GM21528 (cell line): ENCODE results near the gene URB1.
"Not testable (repeated sequence)": the region's sequence is repeated elsewhere in the genome, so short reads cannot be mapped to it uniquely, and the experiment has no call there.

Source experiments
- ATAC-seq: cut with Tn5 transposase; IDR thresholded peaks from one replicate; pipeline ENCODE4 v1.9.1; 2021; ENCODE audit warnings: mild to moderate bottlenecking, moderate library complexity; ENCODE audit not compliant: unreplicated experiment, low FRiP score

Gene URB1

DNA sequence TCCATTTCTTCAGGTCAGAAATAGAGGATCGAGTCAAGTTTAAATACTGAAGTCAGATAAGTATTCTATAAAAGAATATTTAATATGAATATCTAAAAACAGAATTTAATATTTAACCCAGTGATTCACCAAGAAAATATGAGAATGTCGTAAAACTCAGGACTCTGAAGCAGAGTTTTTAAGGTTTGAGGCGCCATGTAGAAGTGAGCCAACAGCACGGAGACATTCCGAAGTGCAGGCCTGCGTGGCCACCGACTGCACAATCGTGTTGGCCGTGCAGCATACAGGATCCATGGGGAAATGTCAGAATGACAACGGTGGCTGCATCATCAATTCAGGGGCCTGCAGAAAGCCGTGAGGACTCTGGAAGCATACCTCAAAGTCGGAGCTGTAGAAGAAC is 70.7 kb downstream of the URB1 start:
- ATAC-seq: no peak

DNA sequence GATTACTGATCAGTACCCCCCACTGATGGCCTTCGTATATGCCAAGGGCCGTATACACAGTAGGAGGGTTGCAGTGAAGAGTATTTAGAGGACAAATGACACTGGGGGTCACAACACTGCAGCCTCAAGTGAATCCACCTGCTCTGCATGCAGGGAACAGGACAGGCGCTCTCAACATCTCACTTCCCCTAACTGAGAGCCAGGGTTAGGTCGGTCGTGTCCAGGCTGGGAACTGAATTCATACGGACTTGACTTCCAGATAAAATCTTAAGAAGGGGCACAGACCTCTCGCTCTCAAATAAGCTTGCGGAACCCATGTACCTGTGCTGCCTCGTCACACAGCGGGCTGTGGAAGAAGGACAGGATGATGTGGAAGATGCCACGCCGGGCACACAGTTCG is 71.3 kb downstream of the URB1 start:
- no peak for ATAC-seq

DNA sequence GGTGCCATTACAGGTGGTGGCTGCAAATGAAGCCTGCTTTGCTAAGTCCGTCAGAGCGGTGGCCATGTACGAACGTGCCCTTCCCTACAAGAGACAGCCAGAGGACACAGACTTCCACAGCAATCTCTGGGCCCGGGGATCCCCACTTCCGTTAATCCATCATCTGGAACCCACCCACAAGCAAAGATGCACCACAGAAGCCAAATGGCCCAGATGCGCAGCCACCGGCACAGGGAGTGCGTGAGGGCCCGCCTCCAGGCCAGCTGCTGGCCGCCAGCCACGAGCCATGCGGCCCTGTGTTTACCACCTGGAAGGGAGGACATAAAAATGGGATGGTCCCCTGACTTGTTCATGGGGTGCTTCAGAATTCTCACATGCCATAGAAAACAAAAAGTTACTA is 72.1 kb downstream of the URB1 start:
- ATAC-seq: no peak

DNA sequence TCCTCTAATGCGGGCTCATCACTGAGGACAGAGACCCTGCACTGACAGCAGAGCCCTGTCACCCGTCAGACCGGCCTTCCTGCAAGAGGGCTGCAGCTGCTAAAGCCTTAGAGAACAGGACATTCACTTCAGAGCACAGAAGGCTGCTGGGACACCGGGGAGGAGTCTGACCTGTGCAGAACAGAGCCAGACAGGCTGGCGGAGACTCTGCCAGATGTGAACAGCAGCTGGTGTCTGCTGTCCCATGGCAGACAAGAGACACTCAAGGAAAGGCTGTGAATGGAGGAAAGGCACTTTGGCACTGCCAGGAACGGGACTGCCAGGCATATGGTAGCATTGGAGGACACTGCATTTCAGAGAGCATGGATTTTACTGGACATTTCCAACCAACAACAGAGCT is 72.8 kb downstream of the URB1 start:
- no peak for ATAC-seq

DNA sequence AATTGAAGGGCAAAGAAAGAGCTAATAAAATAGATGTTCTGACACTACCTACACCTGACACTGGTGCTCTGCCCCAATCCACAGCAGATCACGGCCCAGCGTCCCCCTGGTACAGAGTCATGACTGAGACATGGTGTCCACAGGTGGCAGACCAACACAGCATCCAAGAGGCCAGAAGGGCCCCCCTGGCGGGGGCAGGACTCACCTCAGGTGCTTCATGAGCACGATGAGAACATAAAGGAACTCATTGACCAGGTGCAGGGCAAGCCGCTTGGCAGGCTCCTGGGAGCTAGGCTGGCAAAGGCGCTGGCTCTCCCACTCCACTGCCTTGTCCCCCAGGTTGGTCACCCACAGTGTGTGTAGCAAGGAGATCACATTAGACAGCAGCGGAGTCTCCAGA is 73.8 kb downstream of the URB1 start:
- ATAC-seq: no peak

DNA sequence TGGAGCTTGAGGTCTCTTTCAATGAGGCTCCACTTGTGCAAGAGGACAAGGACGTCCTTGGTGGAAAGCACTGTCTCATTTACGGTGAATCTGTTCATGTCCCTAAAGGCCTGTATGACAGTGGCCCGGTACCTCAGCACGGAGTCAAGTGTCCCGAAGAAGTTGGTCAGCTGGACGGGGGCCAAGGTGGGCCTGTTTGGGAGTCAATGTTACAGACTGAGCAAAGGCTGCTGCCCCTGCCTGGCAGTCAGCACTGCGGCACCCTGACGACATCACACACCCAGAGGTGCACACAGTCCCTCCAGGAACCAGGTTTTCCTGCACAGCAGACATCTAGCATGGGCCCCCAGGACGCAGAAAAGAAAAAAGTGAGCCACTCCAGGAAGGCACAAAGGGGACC is 75.1 kb downstream of the URB1 start:
- ATAC-seq: no peak

DNA sequence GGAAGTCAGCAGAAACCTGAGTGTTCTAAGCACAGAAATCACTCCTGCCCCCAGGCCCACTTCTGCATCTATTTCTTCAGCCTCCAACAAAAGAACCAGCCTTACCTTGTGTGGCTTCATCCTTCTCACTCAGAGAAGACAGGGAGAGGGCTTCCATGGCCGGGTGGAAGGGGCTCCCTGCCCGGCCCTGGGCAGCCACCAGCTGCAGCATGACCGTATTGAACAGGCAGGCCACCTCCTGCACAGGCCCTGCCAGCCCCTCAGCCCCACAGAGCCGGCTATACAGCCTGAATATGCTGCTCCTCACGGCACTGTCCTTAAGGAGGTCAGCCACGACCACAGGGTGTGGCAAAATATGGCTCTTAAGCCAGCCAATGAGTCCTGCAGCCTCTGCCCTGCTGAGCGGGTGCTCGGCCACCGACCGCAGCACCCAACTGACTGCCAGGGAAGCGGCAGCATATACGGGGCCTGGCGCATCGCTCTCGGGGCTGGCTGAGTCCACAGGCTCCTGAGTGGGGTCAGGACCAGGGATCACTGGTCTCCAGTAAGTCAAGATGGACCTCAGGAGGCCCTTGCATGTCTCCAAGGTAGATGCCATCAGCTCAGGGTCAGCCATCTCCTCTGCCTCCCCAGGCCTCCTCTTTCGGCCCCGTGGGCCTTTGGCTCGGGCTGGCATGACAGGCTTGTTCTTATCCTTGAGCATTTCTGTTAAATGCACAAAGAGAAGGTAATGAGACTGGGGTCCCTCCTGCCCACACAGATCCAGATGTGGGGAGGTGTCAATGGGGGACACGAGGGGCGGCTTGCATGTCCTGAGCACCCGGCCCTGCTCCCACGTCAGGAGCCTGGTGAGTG is 76.2 kb downstream of the URB1 start:
- ATAC-seq: no peak

DNA sequence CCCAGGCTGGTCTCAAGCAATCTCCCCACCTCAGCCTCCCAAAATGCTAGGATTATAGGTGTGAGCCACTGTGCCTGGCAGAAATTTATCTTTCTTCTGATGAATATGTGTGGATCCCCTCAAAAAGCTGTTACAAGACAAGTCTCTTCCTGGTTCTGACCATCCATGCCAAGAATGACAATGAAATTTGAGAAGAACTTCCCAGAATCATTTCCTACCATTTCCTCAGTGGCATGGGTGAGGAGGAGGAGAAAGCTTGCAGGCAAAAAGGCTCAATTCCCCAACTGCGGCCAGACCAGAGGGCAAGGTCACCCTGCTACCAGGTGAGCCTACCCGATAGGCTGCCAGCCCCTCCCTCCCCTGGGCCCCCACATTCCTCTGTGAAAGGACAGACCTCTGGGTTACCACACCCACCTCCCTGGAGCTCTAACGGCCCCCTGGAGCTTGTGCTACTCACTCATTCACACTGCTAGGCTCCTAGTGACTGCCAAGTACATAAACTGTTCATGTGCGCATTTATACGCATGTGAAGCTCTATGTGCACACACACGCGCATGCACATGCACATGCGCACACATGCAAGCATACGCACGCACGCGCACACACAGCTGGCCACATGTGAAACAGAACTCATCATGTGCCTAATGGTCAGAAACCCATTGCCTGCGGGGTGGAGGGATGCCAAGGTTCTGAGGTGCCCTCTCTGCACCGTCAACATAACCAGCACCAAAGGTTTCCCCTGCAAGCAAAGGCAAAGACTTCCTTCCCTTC is 77.1 kb downstream of the URB1 start:
- ATAC-seq: no peak

DNA sequence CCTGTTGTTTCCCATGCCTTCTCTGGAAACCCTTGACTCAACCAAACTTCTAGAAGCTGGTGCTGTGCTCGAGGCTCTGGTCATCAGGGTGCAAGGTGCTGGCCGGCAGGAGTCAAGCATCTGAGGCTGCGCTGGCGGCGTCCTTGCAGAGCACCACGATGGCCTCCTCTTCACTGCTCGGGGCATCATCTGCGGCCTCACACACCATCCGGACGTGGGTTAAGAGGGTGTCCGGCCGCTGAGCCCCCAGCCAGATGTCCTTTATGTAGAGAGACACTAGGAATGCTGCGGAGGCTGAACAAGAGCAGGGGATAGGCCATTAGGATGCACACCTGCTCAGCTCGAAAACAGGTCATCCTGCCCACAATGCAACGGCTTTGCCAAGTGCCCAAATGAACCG is 78.0 kb downstream of the URB1 start:
- no peak for ATAC-seq

DNA sequence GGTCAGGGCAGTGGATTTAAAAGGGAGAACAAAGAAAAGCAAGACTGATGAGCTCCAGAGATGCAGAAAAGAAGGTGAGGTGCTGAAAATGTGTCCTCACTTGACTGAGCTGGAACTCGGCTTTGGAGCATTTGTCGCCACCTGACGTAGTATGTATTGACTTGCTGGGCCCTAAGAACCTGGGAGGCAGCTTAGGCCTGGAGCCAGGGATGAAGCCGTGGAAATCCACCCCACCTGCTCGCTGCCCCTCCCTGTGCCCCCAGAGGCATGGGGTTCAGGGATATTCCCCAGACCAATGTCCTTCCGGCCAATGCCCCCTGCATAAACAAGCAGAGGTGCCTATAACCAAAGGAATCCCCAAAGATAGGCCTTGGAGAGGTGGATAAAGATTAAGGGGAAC is 79.8 kb downstream of the URB1 start:
- ATAC-seq: no peak

DNA sequence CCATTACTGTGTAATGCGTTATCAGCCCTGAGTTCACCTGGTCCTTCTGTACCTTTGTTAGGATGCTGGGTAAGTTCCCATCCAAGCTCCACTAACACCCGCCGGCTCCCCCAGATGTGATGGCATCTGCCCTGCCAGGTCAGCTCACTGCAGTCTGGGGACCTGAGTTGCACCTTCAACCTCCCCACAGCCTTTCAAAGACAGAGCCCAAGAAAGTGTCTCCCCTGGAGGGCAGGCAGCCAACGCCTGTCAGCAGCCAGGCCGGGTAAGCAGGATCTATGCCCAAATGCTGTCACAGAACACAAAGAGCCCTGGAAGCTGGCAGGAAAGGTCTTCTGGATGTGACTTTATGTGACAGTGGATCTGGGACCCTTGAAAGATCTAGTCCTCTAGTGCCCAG is 80.5 kb downstream of the URB1 start:
- ATAC-seq: no peak

DNA sequence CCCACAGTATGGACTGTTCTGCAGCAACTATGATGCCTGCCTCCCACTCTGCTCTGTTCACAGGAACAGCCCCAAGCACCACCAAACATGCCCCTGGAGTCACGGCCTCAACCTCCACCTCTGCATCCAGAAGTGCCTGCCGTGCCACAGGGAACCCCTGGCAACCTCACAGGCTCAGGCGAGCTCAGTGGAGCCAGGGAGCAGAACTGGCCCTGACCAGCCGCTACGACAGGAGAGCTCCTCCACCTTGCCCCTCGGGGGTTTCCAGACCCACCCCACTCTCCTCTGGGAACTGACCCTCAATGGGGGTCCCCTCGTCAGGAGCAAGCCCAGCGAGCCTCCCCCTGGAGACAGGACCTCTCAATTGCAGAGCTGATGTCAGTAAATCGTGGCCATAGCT is 81.2 kb downstream of the URB1 start:
- ATAC-seq: no peak

DNA sequence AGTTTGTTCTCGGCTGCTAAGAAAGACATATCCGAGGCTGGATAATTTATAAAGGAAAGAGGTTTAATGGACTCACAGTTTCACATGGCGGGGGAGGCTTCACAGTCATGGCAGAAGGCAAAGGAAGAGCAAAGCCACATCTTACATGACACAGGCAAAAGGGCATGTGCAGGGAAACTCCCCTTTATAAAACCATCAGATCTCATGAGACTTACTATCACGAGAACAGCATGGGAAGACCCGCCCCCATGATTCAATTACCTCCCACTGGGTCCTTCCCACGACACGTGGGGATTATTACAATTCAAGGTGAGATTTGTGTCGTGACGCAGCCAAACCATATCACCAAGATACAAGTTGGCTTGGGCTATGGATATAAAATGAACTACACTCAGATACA is 81.8 kb downstream of the URB1 start:
- not testable (repeated sequence) for ATAC-seq

DNA sequence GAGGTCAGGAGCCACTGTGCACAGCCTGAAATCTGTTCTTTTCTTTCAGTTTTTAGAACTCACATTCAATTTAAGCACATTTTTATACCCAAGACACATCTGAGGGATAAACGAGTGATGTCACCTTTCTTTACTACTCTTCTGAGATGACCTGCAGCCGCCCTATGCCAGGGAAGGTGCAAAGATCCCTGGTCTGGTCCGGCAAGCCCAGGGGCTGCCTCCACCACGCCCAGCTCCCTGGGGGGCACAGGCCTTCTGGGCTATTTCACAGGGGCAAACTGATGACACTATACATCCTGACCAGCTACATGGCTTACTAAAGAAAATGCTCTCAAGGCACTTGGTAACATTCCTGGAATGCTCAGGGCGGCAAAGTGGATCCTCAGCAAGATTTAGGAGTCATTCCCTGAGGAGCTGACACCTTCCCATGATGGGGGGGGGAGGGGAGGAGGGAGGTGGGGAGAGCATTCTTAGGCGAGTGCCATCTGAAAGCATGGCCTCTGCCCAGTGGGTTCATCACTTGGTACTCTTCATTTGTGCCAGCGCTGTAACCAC is 82.8 kb downstream of the URB1 start:
- no peak for ATAC-seq

DNA sequence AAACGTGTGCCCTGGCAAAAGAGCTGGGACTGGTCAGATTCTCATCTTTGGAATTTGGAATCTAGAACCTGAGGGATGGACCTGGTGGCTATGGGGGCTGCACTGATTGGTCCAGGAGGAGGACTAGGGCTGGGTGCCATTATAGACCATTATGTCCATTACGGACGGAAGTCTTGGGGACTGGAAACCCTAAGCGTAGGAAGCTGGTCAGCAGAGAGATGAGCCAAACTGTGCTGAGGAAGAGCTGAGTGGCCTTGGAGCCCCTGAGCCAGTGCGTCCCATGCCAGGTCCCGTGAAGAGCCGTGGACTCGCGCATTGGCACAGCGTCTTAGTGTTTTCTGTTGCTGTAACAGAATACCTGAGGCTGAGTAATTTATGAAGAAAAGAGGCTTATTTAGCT is 84.1 kb downstream of the URB1 start:
- ATAC-seq: no peak

DNA sequence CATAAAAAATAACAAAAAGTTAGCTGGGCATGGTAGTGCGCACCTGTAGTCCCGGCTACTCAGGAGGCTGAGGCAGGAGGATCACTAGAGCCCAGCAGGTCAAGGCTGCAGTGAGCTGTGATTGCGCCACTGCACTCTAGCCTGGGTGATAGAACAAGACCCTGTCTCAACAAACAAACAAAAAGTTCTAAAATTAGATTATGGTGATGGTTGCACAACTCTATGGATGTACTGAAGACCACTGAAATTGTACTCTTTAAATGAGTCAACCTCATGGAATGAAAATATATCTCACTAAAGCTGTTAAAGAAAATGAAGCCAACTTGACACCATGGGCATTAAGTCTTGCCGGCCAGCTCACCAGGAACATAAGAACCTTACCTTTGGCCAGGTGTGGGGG is 85.1 kb downstream of the URB1 start:
- no peak for ATAC-seq

DNA sequence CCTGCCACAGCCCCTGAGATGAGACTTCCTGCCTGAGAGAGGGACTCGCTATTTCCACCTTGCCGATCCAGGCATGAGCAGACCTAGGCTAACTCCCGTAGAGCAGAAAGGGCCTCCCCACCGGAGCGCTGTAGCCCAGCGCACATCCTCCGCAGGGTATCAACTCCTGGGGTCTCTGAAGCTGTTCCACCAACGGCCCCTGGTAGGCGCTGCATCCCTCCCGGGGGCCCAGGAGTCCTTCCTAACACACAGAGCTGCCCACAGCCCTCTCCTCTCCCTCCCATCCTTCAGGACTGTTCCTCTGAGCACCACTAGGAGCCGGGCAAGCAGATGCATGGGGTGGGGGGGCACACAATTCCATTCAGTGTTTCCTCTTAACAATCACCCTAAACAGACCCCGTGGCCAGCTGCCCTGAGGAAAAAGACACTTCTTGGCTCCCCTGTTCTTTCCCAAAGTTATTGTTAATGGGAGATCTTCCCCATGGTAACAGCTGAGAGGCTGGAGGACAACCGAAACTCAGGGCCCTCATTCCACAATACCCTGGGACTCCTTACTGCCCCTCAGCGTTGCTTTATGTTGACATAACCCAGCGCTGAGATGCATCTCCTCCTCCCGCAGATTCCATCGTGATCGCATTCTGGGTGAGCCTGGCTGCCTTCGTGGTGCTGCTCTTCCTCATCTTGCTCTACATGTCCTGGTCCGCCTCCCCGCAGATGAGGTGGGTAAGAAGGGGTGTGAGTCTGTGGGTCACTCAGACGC is 86.6 kb downstream of the URB1 start:
- ATAC-seq: no peak

DNA sequence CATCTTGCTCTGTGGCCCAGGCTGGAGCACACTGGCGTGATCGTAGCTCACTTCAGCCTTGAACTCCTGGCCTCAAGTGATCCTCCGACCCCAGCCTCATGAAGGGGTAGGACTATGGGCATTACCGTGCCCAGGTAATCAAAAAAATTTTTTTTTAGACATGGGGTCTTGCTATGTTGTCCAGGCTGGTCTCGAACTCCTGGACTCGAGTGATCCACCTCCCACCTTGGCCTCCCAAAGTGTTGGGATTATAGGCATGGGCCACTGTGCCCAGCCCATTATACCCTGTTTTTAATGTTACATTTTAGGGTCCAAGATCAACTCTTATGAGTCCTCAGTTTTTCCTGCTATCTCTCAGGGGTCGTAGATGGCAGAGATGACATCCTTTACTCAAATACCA is 87.8 kb downstream of the URB1 start:
- no peak for ATAC-seq

DNA sequence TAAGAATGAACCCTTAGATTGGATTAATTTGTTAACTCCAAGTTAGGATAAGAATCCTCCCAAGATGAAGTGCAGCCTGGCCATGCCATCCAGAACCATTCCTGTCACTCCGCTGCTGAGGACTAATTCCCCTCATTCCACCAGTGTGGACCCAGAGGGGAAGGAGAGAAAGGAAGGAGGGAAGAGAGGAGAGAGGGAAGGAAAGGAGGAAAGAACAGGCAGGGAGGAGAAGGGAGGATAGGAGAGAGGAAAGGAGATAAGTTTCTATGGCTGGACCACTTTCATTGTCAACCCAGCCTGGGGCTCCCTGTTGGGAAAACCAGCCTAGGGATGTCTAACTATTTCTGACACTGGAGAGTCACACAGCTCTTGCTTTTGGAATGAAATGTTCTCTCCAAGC is 89.4 kb downstream of the URB1 start:
- ATAC-seq: no peak

DNA sequence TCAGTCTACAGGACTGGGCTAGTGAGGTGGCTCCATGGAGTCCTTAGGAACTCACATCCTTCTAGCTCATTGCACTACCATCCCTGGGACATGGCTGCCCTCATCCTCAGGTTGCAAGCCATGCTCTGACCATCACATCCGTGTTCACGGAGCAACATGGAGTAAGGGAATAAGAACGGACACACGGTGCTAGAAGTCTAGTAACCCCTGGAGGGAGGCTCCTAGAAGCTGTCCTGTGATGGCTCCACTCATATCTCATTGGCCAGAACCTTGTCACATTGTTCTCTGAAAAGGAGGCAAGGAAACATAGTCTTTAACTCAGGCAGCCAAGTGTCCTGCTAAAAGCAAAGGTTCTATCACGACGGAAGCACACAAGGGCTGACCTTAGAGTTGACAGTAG is 90.3 kb downstream of the URB1 start:
- no peak for ATAC-seq

DNA sequence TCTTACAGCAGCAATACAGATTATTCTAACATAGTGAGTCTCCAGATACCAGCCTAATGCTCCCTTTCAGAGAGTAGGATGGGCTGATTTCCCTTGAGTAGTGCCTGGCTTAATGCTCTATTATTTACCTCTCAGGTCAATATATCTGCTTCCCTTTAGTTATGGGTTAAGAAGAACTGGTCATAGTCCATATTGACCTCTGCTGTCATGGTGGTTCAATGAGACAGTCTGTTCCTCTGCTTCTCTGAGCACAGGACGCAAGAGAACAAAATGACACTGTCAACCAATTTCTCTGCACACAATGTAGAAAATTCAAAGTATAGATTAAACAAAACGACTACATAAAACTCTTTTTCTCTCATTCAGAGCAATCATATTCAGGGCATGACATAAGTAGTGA is 91.2 kb downstream of the URB1 start:
- ATAC-seq: no peak
